Stimulated activated CD4-positive, alpha-beta T cell treated with anti-CD3 and anti-CD28 coated beads, Interleukin-4, amount 100 ng/mL, for 4 hours (primary cell): ENCODE data around the gene SLC16A2.
"Not testable (repeated sequence)": the region's sequence is repeated elsewhere in the genome, so short reads cannot be mapped to it uniquely, and the experiment has no call there.

ENCODE experiments used
- DNase-seq, 2 experiments: peaks; one replicate each; pipeline ENCODE4 v3.0.0-alpha.2; 2020

SLC16A2 gene

GRCh38 chrX:74510401-74510800, 89.1 kb downstream of the SLC16A2 start:
- DNase-seq: no peak

- no peak for DNase-seq
Observed at GRCh38 chrX:74511704-74512103, 90.4 kb downstream of the SLC16A2 start.

- no peak for DNase-seq
Observed at GRCh38 chrX:74514384-74514783, 93.1 kb downstream of the SLC16A2 start.

- no peak for DNase-seq
Observed at GRCh38 chrX:74515356-74515755, 94.1 kb downstream of the SLC16A2 start.

GRCh38 chrX:74516013-74516412, 94.7 kb downstream of the SLC16A2 start:
- not testable (repeated sequence) for DNase-seq

- DNase-seq: no peak
Observed at GRCh38 chrX:74519870-74520269, 98.6 kb downstream of the SLC16A2 start.

GRCh38 chrX:74520291-74520690, 99.0 kb downstream of the SLC16A2 start:
- no peak for DNase-seq

GRCh38 chrX:74520896-74521295, 99.6 kb downstream of the SLC16A2 start:
- DNase-seq: no peak

- DNase-seq: no peak
Observed at GRCh38 chrX:74521961-74522751, 100.9 kb downstream of the SLC16A2 start.

- no peak for DNase-seq
Observed at GRCh38 chrX:74523224-74523623, 101.9 kb downstream of the SLC16A2 start.

- DNase-seq: no peak
Observed at GRCh38 chrX:74523870-74524735, 102.8 kb downstream of the SLC16A2 start.

- DNase-seq: no peak
Observed at GRCh38 chrX:74525116-74525515, 103.8 kb downstream of the SLC16A2 start.

GRCh38 chrX:74526764-74527163, 105.5 kb downstream of the SLC16A2 start:
- no peak for DNase-seq

- DNase-seq: no peak
Observed at GRCh38 chrX:74527350-74527749, 106.1 kb downstream of the SLC16A2 start.

GRCh38 chrX:74529311-74529710, 108.0 kb downstream of the SLC16A2 start:
- DNase-seq: no peak

- no peak for DNase-seq
Observed at GRCh38 chrX:74531081-74531480, 109.8 kb downstream of the SLC16A2 start.

GRCh38 chrX:74534569-74535038, 113.3 kb downstream of the SLC16A2 start:
- no peak for DNase-seq

- DNase-seq: no peak
Observed at GRCh38 chrX:74535086-74535407, 113.8 kb downstream of the SLC16A2 start.

GRCh38 chrX:74535408-74536151, 114.3 kb downstream of the SLC16A2 start:
- peak; percentile 17 to 40 for DNase-seq

- peak in 1 of 2 experiments; percentile 15 for DNase-seq
Observed at GRCh38 chrX:74536152-74536831, 115.0 kb downstream of the SLC16A2 start.

GRCh38 chrX:74536832-74537371, 115.6 kb downstream of the SLC16A2 start:
- no peak for DNase-seq

- no peak for DNase-seq
Observed at GRCh38 chrX:74540635-74541249, 119.4 kb downstream of the SLC16A2 start.
